HCT116 (cell line): ENCODE data around the gene GRIA1. TPM values are rescaled to one million over a fixed set of nuclear protein-coding genes. Genes with fewer than 3 reads are reported as not detected.

Experiments
- ATAC-seq: fragments of 200-7000 bp; cut with Tn5 transposase; 2 replicates; pipeline ENCODE4 v1.9.1; 2020; ENCODE audit warnings: mild to moderate bottlenecking, moderate library complexity
- BruUV-seq: library from RNA; stranded (reverse); fragments of 400-500 nt; replicated peaks from 2 replicates; lab custom pipeline; 2021; lab: Mats Ljungman, UMichigan
- CTCF ChIA-PET: fragments of 300-600 bp; sonication (Branson Sonifier 250); formaldehyde crosslinking; loops from one replicate; lab custom pipeline; 2021; ENCODE audit warnings: antibody characterized with exemption; lab: Charles Lee
- POLR2A ChIA-PET: fragments of 300-600, 350-600 bp; sonication (Branson Sonifier 250); formaldehyde crosslinking; loops from one replicate; lab custom pipeline; 2021; ENCODE audit warnings: antibody characterized with exemption; lab: Charles Lee
- RAD21 ChIA-PET, 2 experiments: fragments of 300-600 bp; sonication (Branson Sonifier 250); formaldehyde crosslinking; loops; one replicate each; lab custom pipeline; 2023; ENCODE audit warnings: low total read pairs in 2 of 2; ENCODE audit not compliant: uncharacterized antibody in 2 of 2, unreplicated experiment in 2 of 2, low non-redundant PET in 1 of 2; lab: Charles Lee
- DNase-seq: peaks from one replicate; pipeline ENCODE4 v3.0.0-alpha.2; 2010; ENCODE audit warnings: low read depth, low spot score
- H2AFZ ChIP-seq: fragments of 200-600 bp; shearing (Covaris generic), sonication (generic); 2 replicates; pipeline ENCODE4 v1.6.1; 2017; ENCODE audit warnings: low read depth, mixed run types, mixed read lengths, antibody characterized with exemption, low read length; ENCODE audit not compliant: poor library complexity, severe bottlenecking
- H3K27ac ChIP-seq: 2 replicates; pipeline ENCODE4 v1.5.1; 2012; ENCODE audit warnings: low read depth, low read length
- H3K27me3 ChIP-seq: fragments of 200-600 bp; sonication (generic); 2 replicates; pipeline ENCODE4 v1.6.1; 2016; ENCODE audit warnings: mixed run types, low read length, mixed read lengths; ENCODE audit not compliant: insufficient read depth
- H3K36me3 ChIP-seq, 2 experiments: fragments of 200-500 bp in 1 of 2; fragments of 200-600 bp in 1 of 2; sonication (Bioruptor generic) in 1 of 2; sonication (generic) in 1 of 2; 2 replicates each; pipeline versions ENCODE4 v1.5.1 to v1.6.1; 2014 to 2016; ENCODE audit warnings: low read length in 2 of 2, inconsistent platforms in 1 of 2, mixed read lengths in 1 of 2, mixed run types in 1 of 2; ENCODE audit not compliant: insufficient read depth in 2 of 2, control insufficient read depth in 1 of 2
- H3K4me1 ChIP-seq, 2 experiments: fragments of 200-600 bp in 1 of 2; sonication (generic) in 1 of 2; 2 replicates each; pipeline versions ENCODE4 v1.5.1 to v1.6.1; 2012 to 2017; ENCODE audit warnings: low read length in 2 of 2, inconsistent platforms in 1 of 2, mild to moderate bottlenecking in 1 of 2, mixed read lengths in 1 of 2, mixed run types in 1 of 2, moderate library complexity in 1 of 2; ENCODE audit not compliant: insufficient read depth in 2 of 2, control insufficient read depth in 1 of 2
- H3K4me2 ChIP-seq: fragments of 200-600 bp; sonication (generic); 2 replicates; pipeline ENCODE4 v1.6.1; 2017; ENCODE audit warnings: mixed run types, low read length, mixed read lengths
- H3K4me3 ChIP-seq, 2 experiments: fragments of 200-600 bp in 1 of 2; sonication (generic) in 1 of 2; replicated peaks in 1 of 2; 2 replicates each; pipeline ENCODE4 v1.5.1; 2011 to 2016; ENCODE audit warnings: low read length in 2 of 2, control low read depth in 1 of 2, low read depth in 1 of 2, mild to moderate bottlenecking in 1 of 2, mixed read lengths in 1 of 2, mixed run types in 1 of 2
- H3K79me2 ChIP-seq: fragments of 200-600 bp; sonication (generic); 2 replicates; pipeline ENCODE4 v1.6.1; 2017; ENCODE audit warnings: mild to moderate bottlenecking, mixed run types, low read length, moderate library complexity, mixed read lengths; ENCODE audit not compliant: insufficient read depth
- H3K9ac ChIP-seq: fragments of 200-600 bp; sonication (generic); 2 replicates; pipeline ENCODE4 v1.6.1; 2016; ENCODE audit warnings: low read length, mixed read lengths
- H3K9me2 ChIP-seq: fragments of 200-600 bp; sonication (generic), shearing (Covaris generic); 2 replicates; pipeline ENCODE4 v1.6.1; 2017; ENCODE audit warnings: mixed run types, mild to moderate bottlenecking, moderate library complexity; ENCODE audit not compliant: insufficient read depth
- H3K9me3 ChIP-seq, 2 experiments: fragments of 200-500 bp in 1 of 2; fragments of 200-600 bp in 1 of 2; sonication (Bioruptor generic) in 1 of 2; sonication (generic) in 1 of 2; 2 replicates each; pipeline ENCODE4 v1.6.1; 2014 to 2017; ENCODE audit warnings: low read length in 2 of 2, mixed read lengths in 2 of 2, inconsistent platforms in 1 of 2, low read depth in 1 of 2, mild to moderate bottlenecking in 1 of 2, mixed run types in 1 of 2, moderate library complexity in 1 of 2; ENCODE audit not compliant: control insufficient read depth in 1 of 2, insufficient read depth in 1 of 2
- H4K20me1 ChIP-seq: fragments of 200-600 bp; sonication (generic), shearing (Covaris generic); 2 replicates; pipeline ENCODE4 v1.6.1; 2017; ENCODE audit warnings: mixed run types, mild to moderate bottlenecking, moderate library complexity; ENCODE audit not compliant: insufficient read depth
- ATF3 ChIP-seq: IDR thresholded peaks from 2 replicates; pipeline ENCODE4 v1.6.1; 2012
- CBX3 ChIP-seq: IDR thresholded peaks from 2 replicates; pipeline ENCODE4 v1.6.1; 2012; ENCODE audit warnings: low read depth
- CEBPB ChIP-seq: IDR thresholded peaks from 2 replicates; pipeline ENCODE4 v1.6.1; 2012; ENCODE audit warnings: low read depth
- CTCF ChIP-seq, 3 experiments: fragments of 200-600 bp in 1 of 3; sonication (generic) in 1 of 3; IDR thresholded peaks in 2 of 3; conservative IDR thresholded peaks in 1 of 3; 2 replicates each; pipeline ENCODE4 v1.5.1; 2012 to 2017; ENCODE audit warnings: low read depth in 2 of 3, low read length in 2 of 3, antibody characterized with exemption in 1 of 3, borderline replicate concordance in 1 of 3, control low read depth in 1 of 3, mild to moderate bottlenecking in 1 of 3, mixed read lengths in 1 of 3, mixed run types in 1 of 3, moderate library complexity in 1 of 3; ENCODE audit not compliant: insufficient read depth in 1 of 3
- EGR1 ChIP-seq: IDR thresholded peaks from 2 replicates; pipeline ENCODE4 v1.6.1; 2012; ENCODE audit warnings: low read depth
- ELF1 ChIP-seq: IDR thresholded peaks from 2 replicates; pipeline ENCODE4 v1.6.1; 2012; ENCODE audit warnings: low read depth, borderline replicate concordance
- EZH2 ChIP-seq: fragments of 200-600 bp; sonication (generic); IDR thresholded peaks from 2 replicates; pipeline ENCODE4 v1.6.1; 2017; ENCODE audit warnings: antibody characterized with exemption, mixed run types
- EZH2phosphoT487 ChIP-seq: fragments of 200-600 bp; IDR thresholded peaks from 2 replicates; pipeline ENCODE4 v1.6.1; 2018; ENCODE audit warnings: antibody characterized with exemption, borderline replicate concordance
- FOSL1 ChIP-seq: IDR thresholded peaks from 2 replicates; pipeline ENCODE4 v1.6.1; 2012; ENCODE audit warnings: low read depth
- POLR2A ChIP-seq: IDR thresholded peaks from 2 replicates; pipeline ENCODE4 v1.7.0; 2011; ENCODE audit warnings: borderline replicate concordance; ENCODE audit not compliant: insufficient read depth, insufficient read length; ENCODE audit errors: extremely low read depth
- POLR2AphosphoS5 ChIP-seq: IDR thresholded peaks from 2 replicates; pipeline ENCODE4 v1.6.1; 2011; ENCODE audit warnings: mild to moderate bottlenecking, low read depth, low read length, moderate library complexity
- REST ChIP-seq: IDR thresholded peaks from 2 replicates; pipeline ENCODE4 v1.6.1; 2012; ENCODE audit warnings: low read depth
- SIN3A ChIP-seq: IDR thresholded peaks from 2 replicates; pipeline ENCODE4 v1.6.1; 2012; ENCODE audit warnings: low read depth
- SP1 ChIP-seq: IDR thresholded peaks from 2 replicates; pipeline ENCODE4 v1.6.1; 2012; ENCODE audit warnings: low read depth
- TCF7L2 ChIP-seq: IDR thresholded peaks from 2 replicates; pipeline ENCODE4 v1.7.0; 2011; ENCODE audit warnings: borderline replicate concordance, inconsistent platforms; ENCODE audit not compliant: insufficient read depth, insufficient read length; ENCODE audit errors: extremely low read depth
- YY1 ChIP-seq: IDR thresholded peaks from 2 replicates; pipeline ENCODE4 v1.6.1; 2011; ENCODE audit warnings: low read length, low read depth, moderate library complexity, mild to moderate bottlenecking; ENCODE audit not compliant: insufficient replicate concordance; ENCODE audit errors: extremely low read depth
- ZBTB33 ChIP-seq: IDR thresholded peaks from 2 replicates; pipeline ENCODE4 v1.6.1; 2011; ENCODE audit warnings: mild to moderate bottlenecking, low read length, moderate library complexity; ENCODE audit not compliant: insufficient replicate concordance; ENCODE audit errors: extremely low read depth
- ZNF274 ChIP-seq: fragments of 200-500 bp; sonication (Bioruptor generic); IDR thresholded peaks from 2 replicates; pipeline ENCODE4 v1.6.1; 2014; ENCODE audit warnings: mild to moderate bottlenecking, low read depth, low read length, inconsistent platforms
- intact Hi-C: fragments of 100-400 bp; cut with micrococcal nuclease; formaldehyde crosslinking; loops from 2 replicates; pipeline ENCODE4 v1.10.0; 2022
- total RNA-seq: library from RNA; stranded (reverse); gene quantifications from one replicate; pipeline ENCODE4 v1.2.1, GENCODE V29; 2021; ENCODE audit not compliant: unreplicated experiment
- TF ChIP-seq, protein P1 (sequence below): IDR thresholded peaks from 2 replicates; pipeline ENCODE4 v1.6.1; 2012

GRIA1 gene
- total RNA-seq, 1 experiment from 2014 or later, result not detected

DNA sequence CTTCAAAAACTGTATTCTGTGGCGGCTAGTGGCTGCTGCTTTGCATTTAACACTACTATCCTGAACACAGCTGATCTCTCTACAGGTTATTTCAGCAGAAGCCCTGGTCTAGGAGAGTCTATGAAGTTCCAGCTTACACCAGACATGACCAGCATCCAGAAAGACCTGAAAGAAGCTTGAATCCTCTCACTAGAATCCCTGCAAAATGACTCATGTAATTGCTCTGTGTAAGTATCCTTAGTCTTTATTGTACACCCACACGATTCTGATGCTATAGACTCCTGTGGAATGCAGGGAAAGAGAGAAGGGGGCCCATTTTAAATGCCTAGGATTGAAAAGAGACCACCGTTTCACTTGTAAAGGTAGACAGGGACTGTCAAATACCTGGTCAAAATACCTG is 859 bp upstream of the GRIA1 start:
- no TSS peak for BruUV-seq
- Histone ChIP-seq H3K27me3 (peaks cover 75% of the 10 kb centered on the region), H3K4me2 (no peak overlapping the region), H3K4me1 (no peaks in the 10 kb centered on the region), H2AFZ (no peak overlapping the region), H3K79me2 (no peaks in the 10 kb centered on the region), H4K20me1 (no peaks in the 10 kb centered on the region), H3K9me2 (no peaks in the 10 kb centered on the region), H3K9me3 (no peaks in the 10 kb centered on the region), H3K36me3 (no peaks in the 10 kb centered on the region), H3K4me3 (no peak overlapping the region), H3K27ac (no peak overlapping the region), H3K9ac (no peak overlapping the region)
- no peak for ATAC-seq
- intact Hi-C loops, result no loop called here
- ChIA-PET RAD21 (no interaction called here), POLR2A (no interaction called here), CTCF (no interaction called here)
- DNase-seq, result no peak
- TF ChIP-seq ATF3 (no peak), FOSL1 (no peak), ZBTB33 (no peak), EZH2phosphoT487 (no peak), REST (no peak), TCF7L2 (no peak), EZH2 (no peak), ZNF274 (no peak), CEBPB (no peak), ELF1 (no peak), POLR2AphosphoS5 (no peak), EGR1 (no peak), CTCF (IDR thresholded peaks at IDR 0.05 in 2 of 3, conservative IDR thresholded peaks at IDR 0.05 in 1 of 3; ENCODE audit: borderline replicate concordance in 1 of 3, insufficient read depth in 1 of 3, low read depth in 2 of 3, low read length in 2 of 3) (no peak), POLR2A (no peak), SP1 (no peak), SIN3A (no peak), CBX3 (no peak), YY1 (no peak)
- TF ChIP-seq, protein P1, sequence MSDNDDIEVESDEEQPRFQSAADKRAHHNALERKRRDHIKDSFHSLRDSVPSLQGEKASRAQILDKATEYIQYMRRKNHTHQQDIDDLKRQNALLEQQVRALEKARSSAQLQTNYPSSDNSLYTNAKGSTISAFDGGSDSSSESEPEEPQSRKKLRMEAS, result no peak
